Measurements from ENCODE around the gene ATP9A.
A peak's percentile ranks its signal among the peaks of the same experiment; 100 is the strongest.

ATP9A gene

GRCh38 chr20:51597389-51598231 is 170.6 kb downstream of the ATP9A start:
- DNase-seq (ENCODE audit: low spot score) = no peak

DNA sequence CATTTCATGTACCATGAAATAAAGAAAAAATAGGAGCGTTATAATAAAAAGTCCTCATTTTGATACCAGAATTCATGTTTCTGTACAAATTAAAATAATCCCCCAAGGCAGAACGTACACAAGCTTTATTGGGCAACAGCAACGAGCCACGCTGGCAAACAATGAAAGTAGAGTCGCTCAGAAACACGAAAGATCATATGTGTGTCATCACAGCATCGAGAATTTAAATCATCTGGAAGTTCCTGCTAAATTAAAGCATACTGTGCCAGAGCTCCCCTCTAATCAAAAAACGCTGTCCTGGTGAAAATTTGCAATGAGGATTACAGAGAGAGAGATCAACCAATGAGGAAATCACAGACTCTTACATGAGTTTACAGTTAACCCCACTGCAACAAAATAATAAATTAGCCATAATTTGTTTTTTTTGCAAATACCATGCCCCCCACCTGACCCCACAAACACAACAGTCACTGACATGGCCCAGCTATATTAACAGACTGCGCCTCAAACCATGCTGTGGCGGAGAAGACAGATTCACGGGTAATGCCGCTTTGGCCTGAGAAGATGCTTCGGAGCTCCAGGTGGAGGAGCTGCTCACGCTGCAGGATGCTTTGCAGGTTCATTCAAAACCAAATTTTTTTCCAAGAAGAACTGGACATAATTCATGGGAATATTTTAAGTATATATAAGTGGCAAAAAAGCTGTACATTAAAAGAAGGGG is 171.4 kb downstream of the ATP9A start:
- no peak for DNase-seq (ENCODE audit: low spot score)

DNA sequence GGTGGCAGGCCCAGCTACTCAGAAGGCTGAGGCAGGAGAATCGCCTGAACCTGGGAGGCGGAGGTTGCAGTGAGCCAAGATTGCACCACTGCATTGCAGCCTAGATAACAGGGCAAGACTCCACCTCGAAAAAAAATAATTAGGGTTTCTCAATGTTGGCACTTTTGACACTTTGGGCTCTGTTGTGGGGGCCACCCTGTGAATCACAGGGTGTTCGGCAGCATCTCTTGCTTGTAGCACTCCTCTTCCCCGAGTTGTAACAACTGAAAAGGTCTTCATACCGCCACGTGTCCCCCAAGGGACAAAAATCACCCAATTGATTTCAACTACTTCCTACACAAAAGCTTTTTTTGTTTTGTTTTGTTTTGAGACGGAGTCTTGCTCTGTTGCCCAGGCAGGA is 172.4 kb downstream of the ATP9A start:
- no peak for DNase-seq (ENCODE audit: low spot score)

DNA sequence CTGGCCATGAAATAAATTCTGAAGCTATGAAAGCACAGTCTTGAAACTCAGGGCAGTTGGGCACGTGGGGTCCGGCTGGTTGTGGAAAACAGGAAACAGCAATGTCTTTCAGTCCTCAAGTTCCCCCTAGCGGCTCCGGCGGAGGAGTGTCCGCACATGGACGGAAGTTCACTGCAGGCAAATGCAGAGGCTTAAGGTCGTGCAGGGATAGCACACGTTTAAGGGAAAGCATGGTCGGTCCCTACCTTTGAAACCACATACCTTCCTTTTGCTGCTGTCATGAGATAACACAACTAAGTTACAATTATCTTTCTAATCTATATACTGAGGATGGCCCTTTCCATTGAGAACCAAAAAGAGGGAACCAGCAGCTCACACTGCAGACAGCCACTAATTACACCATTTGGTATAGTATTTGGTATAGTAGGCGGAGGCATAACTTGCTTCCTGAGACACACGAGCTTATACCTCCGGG is 173.1 kb downstream of the ATP9A start:
- DNase-seq (ENCODE audit: low spot score) = peak; percentile 82

DNA sequence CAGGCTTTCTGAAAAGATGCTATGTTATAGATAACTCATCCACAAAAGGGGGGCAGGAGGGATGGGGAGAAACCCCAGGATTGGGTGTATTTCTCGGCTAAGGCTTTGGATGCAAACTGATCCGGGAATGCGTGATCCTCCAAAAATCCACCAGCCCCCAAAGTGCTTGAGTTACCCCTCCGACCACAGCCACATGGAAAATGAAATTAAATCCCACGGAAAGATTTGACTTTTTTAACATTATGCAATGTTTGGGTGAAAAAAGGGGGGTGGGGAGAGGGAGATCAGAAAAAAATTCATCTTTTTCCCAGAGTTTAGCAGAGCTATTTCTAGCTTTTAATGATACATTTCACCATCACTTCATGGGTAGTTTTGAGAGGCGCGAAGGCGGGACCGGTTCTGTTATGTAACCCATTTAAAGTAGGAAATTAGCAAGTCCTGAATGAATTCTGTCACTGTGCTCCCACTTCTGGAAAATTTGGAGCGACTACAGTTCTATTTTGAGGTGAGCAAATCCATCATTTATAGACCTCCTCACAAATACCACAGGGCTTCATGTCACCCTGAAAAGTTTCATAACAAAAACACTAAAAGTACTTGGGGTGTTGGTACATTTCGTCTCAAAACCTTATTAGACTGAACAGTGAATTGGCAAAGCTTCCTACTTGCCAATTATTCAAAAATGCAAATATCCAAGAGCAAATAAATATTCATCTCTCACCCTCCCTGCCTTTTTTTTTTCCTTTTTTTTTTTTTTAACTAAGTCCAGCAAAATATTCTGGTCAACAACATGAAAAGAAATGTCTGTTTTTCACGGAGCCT is 173.7 kb downstream of the ATP9A start:
- no peak for DNase-seq (ENCODE audit: low spot score)

- DNase-seq (ENCODE audit: low spot score) = no peak
These were observed 174.6 kb downstream of the ATP9A start for GRCh38 chr20:51593584-51593983.

DNA sequence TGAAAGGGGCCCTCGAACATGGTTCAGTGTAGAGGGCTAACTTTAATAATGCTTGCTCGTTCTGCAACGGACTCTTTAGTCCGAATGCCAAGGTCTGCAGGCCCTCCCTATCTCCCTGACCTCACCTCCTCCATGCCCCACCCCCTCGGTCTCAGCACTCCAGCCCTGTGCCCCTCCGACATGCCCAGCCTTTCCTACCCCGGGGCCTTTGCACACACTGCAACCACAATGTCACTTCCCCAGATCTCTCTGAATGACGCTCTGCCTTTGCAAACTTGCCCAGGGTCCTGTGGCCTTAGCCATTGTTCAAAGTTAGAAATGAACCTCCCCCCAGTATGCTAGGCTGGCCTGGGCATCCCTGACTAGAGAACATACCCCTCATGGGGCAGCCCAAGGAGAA is 175.6 kb downstream of the ATP9A start:
- no peak for DNase-seq (ENCODE audit: low spot score)

GRCh38 chr20:51591871-51592270 is 176.3 kb downstream of the ATP9A start:
- DNase-seq (ENCODE audit: low spot score) = no peak

DNA sequence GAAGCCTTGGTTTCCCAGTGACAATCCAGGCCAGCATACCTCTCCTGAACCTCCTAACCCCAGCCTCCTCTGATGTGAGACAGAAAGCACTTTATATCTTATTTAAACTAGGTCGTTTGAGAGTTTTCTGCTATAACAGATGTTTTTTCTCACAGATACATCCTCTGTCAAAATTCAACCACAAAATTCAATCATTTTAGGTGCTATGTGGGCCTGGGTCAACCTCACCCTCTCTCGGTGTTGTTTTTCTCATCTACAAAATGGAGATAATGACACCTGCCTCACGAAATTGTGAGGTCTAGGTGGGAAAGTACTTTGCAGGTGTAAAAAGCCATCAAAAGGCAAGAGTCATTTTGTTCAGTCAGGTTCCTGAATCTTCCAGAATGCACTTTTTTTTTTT is 179.4 kb downstream of the ATP9A start:
- DNase-seq (ENCODE audit: low spot score) = no peak

DNA sequence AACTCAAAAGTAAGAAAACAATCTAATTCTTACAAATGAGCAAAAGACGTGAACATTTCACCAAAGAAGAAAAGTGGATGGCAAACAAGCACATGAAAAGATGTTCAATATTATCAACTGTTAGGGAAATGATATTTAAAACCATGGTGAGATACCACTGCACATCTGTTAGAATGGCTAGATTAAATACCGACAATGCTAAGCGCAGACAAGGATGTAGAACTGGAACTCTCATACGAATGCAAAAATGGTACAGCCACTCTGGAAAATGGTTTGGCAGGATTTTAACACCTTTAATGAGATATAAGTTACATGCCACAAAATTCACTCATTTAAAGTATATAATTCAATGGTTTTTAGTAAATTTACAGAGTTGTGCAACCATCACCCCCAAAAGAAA is 181.0 kb downstream of the ATP9A start:
- DNase-seq (ENCODE audit: low spot score) = no peak

DNA sequence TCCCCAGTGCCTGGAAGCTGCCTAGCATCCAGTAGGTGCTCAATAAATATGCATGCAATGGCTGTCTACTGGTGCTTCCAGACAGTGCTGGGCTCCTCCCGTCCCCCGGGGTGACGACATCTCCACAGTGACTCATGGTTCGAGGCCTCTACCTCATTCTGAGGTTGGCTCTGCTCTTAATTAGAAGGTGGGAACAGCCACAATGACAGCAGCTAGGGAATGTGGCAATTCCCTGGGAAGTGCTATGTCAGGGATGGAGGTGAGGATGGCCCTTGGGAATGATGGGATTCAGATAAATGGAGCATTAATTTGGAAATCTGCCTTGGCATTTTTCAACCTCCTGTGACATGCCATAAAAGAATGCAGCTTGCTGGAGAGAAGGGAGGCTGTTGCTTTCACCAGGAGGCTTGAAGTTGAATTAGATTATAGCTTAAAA is 182.2 kb downstream of the ATP9A start:
- DNase-seq (ENCODE audit: low spot score) = no peak

- DNase-seq (ENCODE audit: low spot score) = no peak
These were observed 183.0 kb downstream of the ATP9A start for GRCh38 chr20:51585148-51585547.

DNA sequence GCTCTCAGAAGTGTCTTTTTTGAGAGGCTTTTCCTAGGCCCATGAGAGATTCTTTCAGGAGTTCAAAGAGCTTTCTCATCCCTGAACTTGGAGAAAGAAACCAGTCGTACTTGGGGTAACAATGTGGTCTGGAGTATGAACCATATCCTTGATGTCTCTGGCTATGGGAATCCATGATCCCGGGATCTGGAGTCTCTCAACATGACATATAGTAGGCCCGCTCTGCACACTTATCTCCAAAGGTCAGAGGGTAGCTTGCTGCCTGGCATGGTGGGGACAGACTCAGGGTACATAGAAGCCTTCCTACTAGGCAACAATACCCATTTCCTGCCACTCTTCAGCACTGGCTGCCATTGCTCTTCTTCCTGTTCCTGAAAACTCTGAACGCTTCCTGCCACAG is 183.5 kb downstream of the ATP9A start:
- DNase-seq (ENCODE audit: low spot score) = no peak

DNA sequence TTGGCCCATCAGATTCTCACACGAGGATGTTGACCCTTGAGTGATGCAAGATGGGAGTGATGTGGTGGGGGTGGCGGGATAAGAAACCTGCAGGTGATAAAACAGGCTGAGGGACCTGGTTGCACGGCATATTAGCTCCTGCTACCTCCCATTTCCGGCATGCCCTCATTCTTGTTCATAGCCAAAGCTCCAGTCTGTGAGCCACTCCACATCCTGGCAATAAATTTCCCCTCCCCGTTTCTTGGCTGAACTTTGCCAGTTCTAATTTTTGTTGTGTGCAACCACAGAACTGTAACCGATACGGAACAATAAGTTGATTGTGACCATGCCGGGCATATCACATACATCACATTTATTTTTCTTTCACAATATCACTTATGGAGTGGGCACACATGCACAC is 184.1 kb downstream of the ATP9A start:
- DNase-seq (ENCODE audit: low spot score) = no peak

- no peak for DNase-seq (ENCODE audit: low spot score)
These were observed 184.7 kb downstream of the ATP9A start for GRCh38 chr20:51583499-51583898.

DNA sequence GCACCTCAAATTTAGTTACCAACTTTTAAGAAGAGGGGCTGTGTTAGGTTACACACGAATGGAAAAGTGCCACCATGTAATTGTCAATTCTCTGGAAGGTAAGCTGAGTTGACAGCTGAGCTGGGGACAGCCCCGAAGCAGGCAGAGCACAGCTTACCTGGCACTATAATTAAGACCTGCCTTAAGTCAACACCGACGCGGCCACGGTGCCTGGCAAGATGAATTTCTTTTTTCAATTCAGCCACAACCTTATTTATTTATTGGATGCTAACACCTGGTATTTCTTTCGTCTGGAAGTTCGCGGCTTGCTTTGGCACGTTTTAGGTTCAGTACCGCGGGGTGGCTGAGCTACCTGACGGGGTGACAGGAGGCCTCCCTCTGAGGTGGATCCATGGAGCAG is 185.1 kb downstream of the ATP9A start:
- no peak for DNase-seq (ENCODE audit: low spot score)

- no peak for DNase-seq (ENCODE audit: low spot score)
These were observed 186.6 kb downstream of the ATP9A start for GRCh38 chr20:51581571-51581970.

DNA sequence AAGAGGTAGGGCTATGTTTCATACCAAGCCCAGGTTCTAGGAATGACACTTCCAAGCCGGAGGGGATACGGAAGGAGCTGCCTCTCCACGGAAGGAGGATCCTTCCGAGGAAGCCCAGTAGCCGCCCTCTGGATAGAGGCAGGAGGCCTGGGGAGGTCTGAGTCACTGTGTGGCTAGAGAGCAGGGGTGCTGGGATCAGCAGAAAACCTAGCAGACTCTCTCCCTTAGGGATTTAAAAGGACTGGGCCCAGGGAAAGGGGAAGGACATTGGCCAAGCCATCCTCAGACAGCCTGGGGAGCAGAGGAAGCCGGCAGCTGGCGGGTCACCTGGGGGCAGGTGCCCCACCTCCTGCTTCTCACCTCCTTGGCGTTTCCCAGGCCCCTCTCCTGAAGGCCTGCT is 189.1 kb downstream of the ATP9A start:
- DNase-seq (ENCODE audit: low spot score) = no peak

DNA sequence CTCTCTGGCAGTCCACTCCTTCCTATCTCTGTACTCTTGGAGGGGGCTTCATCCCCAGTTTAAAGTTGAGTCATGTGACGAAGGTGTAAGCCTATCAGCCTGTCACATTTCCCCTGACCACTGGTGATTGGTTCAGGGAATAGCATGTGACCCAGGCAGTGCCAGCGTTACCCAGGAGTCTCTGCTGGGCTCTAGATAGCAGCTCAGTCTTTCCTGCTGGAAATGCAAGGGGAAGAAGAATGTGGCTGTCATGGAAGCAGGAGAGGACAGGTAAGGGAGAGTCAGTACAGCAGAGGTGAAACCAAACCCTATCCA is 190.1 kb downstream of the ATP9A start:
- DNase-seq (ENCODE audit: low spot score) = no peak

DNA sequence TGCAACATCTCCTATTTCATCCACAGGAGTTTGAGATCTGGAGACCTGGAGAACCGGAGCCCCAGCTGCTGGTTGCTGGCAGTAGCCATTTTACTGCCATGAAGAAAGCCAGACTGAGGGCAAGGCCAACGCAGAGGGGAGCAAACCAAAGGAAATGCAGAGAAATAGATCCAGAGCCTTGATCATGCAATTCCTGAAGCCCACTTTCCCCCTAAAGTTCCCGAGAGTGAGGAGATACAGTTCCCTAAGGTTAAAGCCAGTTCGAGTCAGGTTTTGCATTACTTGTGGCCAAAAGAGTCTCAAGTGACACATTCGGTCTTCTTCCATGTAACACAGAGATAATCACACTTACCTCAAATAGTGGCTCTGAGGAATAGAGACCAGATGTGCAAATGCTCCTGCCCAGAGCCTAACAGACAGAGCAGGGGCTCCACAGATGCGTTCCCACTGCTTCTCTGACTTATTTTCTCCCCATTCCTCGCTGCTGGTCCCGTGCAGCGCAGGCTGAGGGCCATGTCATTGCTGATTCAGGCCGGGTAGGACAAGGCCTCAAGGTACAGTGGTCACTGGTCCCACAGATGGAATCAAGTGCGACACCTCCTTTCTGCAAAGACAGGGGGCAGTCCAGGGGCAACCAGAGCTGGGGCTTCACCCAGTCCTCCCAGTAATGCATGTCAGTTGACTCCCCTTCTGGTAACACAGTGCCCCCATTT is 190.6 kb downstream of the ATP9A start:
- DNase-seq (ENCODE audit: low spot score) = no peak

DNA sequence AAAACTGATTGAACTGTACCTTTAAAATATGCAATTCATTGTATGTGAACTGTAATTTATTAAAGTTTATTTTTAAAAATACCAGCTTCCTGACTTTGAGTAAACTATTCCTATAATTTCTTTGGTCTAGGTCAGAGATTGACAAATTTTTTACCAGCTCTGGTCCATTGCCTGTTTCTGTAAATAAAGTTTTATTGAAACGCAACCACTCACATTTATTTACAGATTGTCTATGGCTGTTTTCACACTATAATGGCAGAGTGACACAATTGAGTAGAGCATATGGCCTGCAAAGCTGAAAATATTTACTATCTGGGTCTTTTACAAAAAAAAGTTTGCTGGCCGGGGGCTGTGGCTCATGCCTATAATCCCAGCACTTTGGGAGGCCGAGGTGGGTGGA is 192.7 kb downstream of the ATP9A start:
- DNase-seq (ENCODE audit: low spot score) = no peak
